Gastrocnemius medialis (tissue), 4 donors: ENCODE data around the gene HOXC13. TPM values are rescaled to one million over a fixed set of nuclear protein-coding genes. Genes with fewer than 3 reads are reported as not detected.

Experiments used
- ATAC-seq, 2 donors: fragments of 150-250 bp; one replicate each; pipeline ENCODE4 v1.9.1; 2016
- DNase-seq, 2 donors: peaks; one replicate each; pipeline ENCODE4 v3.0.0-alpha.2; 2019
- H3K27ac ChIP-seq, 4 donors: fragments of 200-600 bp; sonication (generic); 1 replicate in 1 of 4; 2 replicates in 3 of 4; pipeline ENCODE4 v1.5.1; 2016 to 2018; ENCODE audit warnings: mild to moderate bottlenecking in 2 of 4, moderate library complexity in 1 of 4
- H3K27me3 ChIP-seq, 3 donors: fragments of 200-600 bp; sonication (generic) in 2 of 3; 1 replicate in 1 of 3; 2 replicates in 2 of 3; pipeline versions ENCODE4 v1.5.1 to v1.6.0; 2016 to 2019; ENCODE audit warnings: mild to moderate bottlenecking in 1 of 3, moderate library complexity in 1 of 3
- H3K36me3 ChIP-seq, 2 donors: fragments of 200-600 bp; sonication (generic) in 1 of 2; one replicate each; pipeline ENCODE4 v1.5.1; 2017 to 2018
- H3K4me1 ChIP-seq, 2 donors: fragments of 200-600 bp; sonication (generic) in 1 of 2; one replicate each; pipeline ENCODE4 v1.5.1; 2016 to 2017; ENCODE audit warnings: mild to moderate bottlenecking in 2 of 2
- H3K4me3 ChIP-seq, 4 donors: fragments of 200-600 bp; sonication (generic) in 3 of 4; 1 replicate in 1 of 4; 2 replicates in 3 of 4; pipeline ENCODE4 v1.5.1; 2016 to 2019; ENCODE audit warnings: mild to moderate bottlenecking in 2 of 4
- H3K9me3 ChIP-seq, 3 donors: fragments of 200-600 bp; sonication (generic) in 2 of 3; 1 replicate in 1 of 3; 2 replicates in 2 of 3; pipeline ENCODE4 v1.5.1; 2016 to 2019
- CTCF ChIP-seq, 5 experiments: fragments of 450-650 bp in 3 of 5; fragments of 200-600 bp in 2 of 5; sonication (generic) in 2 of 5; IDR thresholded peaks in 4 of 5; conservative IDR thresholded peaks in 1 of 5; 1 replicate in 4 of 5; 2 replicates in 1 of 5; pipeline ENCODE4 v1.5.1; 2016 to 2019; ENCODE audit warnings: antibody characterized with exemption in 5 of 5, mild to moderate bottlenecking in 3 of 5, moderate library complexity in 3 of 5
- POLR2A ChIP-seq, 2 donors: fragments of 450-650 bp; IDR thresholded peaks; one replicate each; pipeline ENCODE4 v1.6.1; 2017; ENCODE audit warnings: antibody characterized with exemption in 2 of 2, mild to moderate bottlenecking in 2 of 2, moderate library complexity in 2 of 2
- in situ Hi-C, 4 donors: fragments of 200-750 bp; cut with MboI; loops; one replicate each; pipeline versions ENCODE4 v1.15.0 to v1.8.0; 2017; ENCODE audit warnings: low sequenced_read_pairs in 4 of 4
- intact Hi-C: fragments of 100-400 bp; cut with DNase I; formaldehyde crosslinking; loops from one replicate; pipeline ENCODE4 v1.15.1; 2023; ENCODE audit warnings: low total_unique reads
- microRNA counts, 2 donors: library from miRNA; unstranded; fragments of <30 nt; microRNA quantifications; one replicate each; lab custom pipeline; 2016
- microRNA-seq, 2 donors: library from miRNA; unstranded; fragments of <30 nt; microRNA quantifications; one replicate each; pipeline ENCODE4, GENCODE V29; 2016; ENCODE audit warnings: borderline replicate concordance in 2 of 2
- total RNA-seq, 4 donors: library from RNA; depleted of rRNA; stranded (reverse); fragments of >200 nt; gene quantifications; one replicate each; pipeline versions ENCODE4 v1.1.0 to v1.2.3, GENCODE V29; 2016

HOXC13 gene
- total RNA-seq, 4 donors from 2014 or later = 0.10 to 0.33 TPM; not detected in 2

GRCh38 chr12:53994264-53995001, 55.8 kb downstream of the HOXC13 start:
- no peaks in the 10 kb centered on the region for H3K27me3 ChIP-seq
- H3K9me3 ChIP-seq = no peaks in the 10 kb centered on the region
- intact Hi-C loops = loop anchor here (10.0 kb wide), 2 partner anchors 950 to 1730 kb away; partner anchors contain the start of genes CD63 and RDH5
- TF ChIP-seq POLR2A (IDR thresholded peaks at IDR 0.05) (no peak), CTCF (IDR thresholded peaks at IDR 0.05 in 4 of 5, conservative IDR thresholded peaks at IDR 0.05 in 1 of 5) (no peak)
- H3K4me1 ChIP-seq = peaks cover 43 to 54% of the 10 kb centered on the region in 2 donors
- H3K36me3 ChIP-seq = no peaks in the 10 kb centered on the region
- in situ Hi-C loops = loop anchor here in 3 of 4 donors (25.0 kb wide), 3 partner anchors 218 to 1718 kb away; partner anchors contain the start of genes GPR84 (in 2 of the 3), BLOC1S1 (in 1 of the 3), ITGA7 (in 1 of the 3) and RDH5 (in 1 of the 3)
- H3K4me3 ChIP-seq = peak overlapping the region; percentile 64 to 88 (median 80)
- H3K27ac ChIP-seq = peak overlapping the region; percentile 94 to 100 (median 98)
- ATAC-seq = peak; percentile 20 to 26
- DNase-seq = peak in 1 of 2 donors; percentile 53

- Histone ChIP-seq H3K27ac (peak overlapping the region; percentile 94 to 100 (median 98)), H3K4me1 (peaks cover 37 to 49% of the 10 kb centered on the region in 2 donors), H3K36me3 (no peaks in the 10 kb centered on the region), H3K27me3 (peaks cover 0 to 2% (median 0%) of the 10 kb centered on the region in 3 donors), H3K4me3 (peak overlapping the region; percentile 64 to 88 (median 80)), H3K9me3 (no peaks in the 10 kb centered on the region)
- DNase-seq = no peak
- TF ChIP-seq POLR2A (IDR thresholded peaks at IDR 0.05) = no peak
- no peak for TF ChIP-seq CTCF (IDR thresholded peaks at IDR 0.05 in 4 of 5, conservative IDR thresholded peaks at IDR 0.05 in 1 of 5)
- peak; percentile 2 to 3 for ATAC-seq
- intact Hi-C loops (loop anchor here (10.0 kb wide), 2 partner anchors 950 to 1730 kb away; partner anchors contain the start of genes CD63 and RDH5), in situ Hi-C loops (loop anchor here in 3 of 4 donors (25.0 kb wide), 3 partner anchors 217 to 1717 kb away; partner anchors contain the start of genes GPR84 (in 2 of the 3), BLOC1S1 (in 1 of the 3), ITGA7 (in 1 of the 3) and RDH5 (in 1 of the 3))
Observed at GRCh38 chr12:53995002-53995377, 56.4 kb downstream of the HOXC13 start.

GRCh38 chr12:53995378-53996239, 57.0 kb downstream of the HOXC13 start:
- in situ Hi-C loops (loop anchor here in 3 of 4 donors (25.0 kb wide), 3 partner anchors 217 to 1717 kb away; partner anchors contain the start of genes GPR84 (in 2 of the 3), BLOC1S1 (in 1 of the 3), ITGA7 (in 1 of the 3) and RDH5 (in 1 of the 3)), intact Hi-C loops (loop anchor here (10.0 kb wide), 2 partner anchors 951 to 1729 kb away; partner anchors contain the start of genes CD63 and RDH5)
- H3K4me1 ChIP-seq = peaks cover 32 to 43% of the 10 kb centered on the region in 2 donors

More at GRCh38 chr12:53995378-53996239, 57.0 kb downstream of the HOXC13 start:
- Histone ChIP-seq H3K4me3 (peak overlapping the region; percentile 64 to 88 (median 80)), H3K27me3 (peaks cover 0 to 2% (median 0%) of the 10 kb centered on the region in 3 donors), H3K9me3 (no peaks in the 10 kb centered on the region), H3K36me3 (no peaks in the 10 kb centered on the region), H3K27ac (peak overlapping the region; percentile 94 to 100 (median 98))
- TF ChIP-seq POLR2A (IDR thresholded peaks at IDR 0.05) (peak; percentile 97 to 98), CTCF (IDR thresholded peaks at IDR 0.05 in 4 of 5, conservative IDR thresholded peaks at IDR 0.05 in 1 of 5) (no peak)
- DNase-seq (peak; percentile 86 to 95), ATAC-seq (peak; percentile 35 to 55)

MicroRNA genes within 50 kb of the gene (microRNA counts, 767-probe panel; counts per million panel counts)
- 9,848 to 10,087 counts per million in 2 donors for microRNA hsa-miR-196a-5p (lab: Ali Mortazavi, UCI)

Small RNA genes within 50 kb of the gene (microRNA-seq; reads per million reads assigned to microRNA genes)
- gene MIR196A2 = 2,630 to 3,757 reads per million in 2 donors

Other genes with a start within 250 kb of the HOXC13 start
- 100 to 1,000 TPM; 158 to 385 (median 239) TPM for gene CALCOCO1, start 211.4 kb upstream of the HOXC13 start, total RNA-seq
- gene CISTR, start 186.9 kb upstream of the HOXC13 start, total RNA-seq = not detected
- gene HOXC12, start 16.1 kb downstream of the HOXC13 start, total RNA-seq = not detected
- 1 to 10 TPM in 1 of 4 donors, under 1 TPM in 3; 0.24 to 1.1 (median 0.44) TPM for gene HOXC11, start 34.3 kb downstream of the HOXC13 start, total RNA-seq
- gene HOTAIR, start 36.1 kb downstream of the HOXC13 start, total RNA-seq = under 1 TPM in 3 of 4 donors, not detected in 1; 0.35 to 0.83 (median 0.56) TPM
- gene HOXC10, start 46.3 kb downstream of the HOXC13 start, total RNA-seq = 10 to 100 TPM; 23.9 to 48.3 (median 40.3) TPM
- 10 to 100 TPM; 13.6 to 37.7 (median 26.3) TPM for gene HOXC9, start 61.3 kb downstream of the HOXC13 start, total RNA-seq
- gene HOXC8, start 70.2 kb downstream of the HOXC13 start, total RNA-seq = 1 to 10 TPM; 3.3 to 4.9 (median 3.8) TPM
- gene HOXC6, start 89.6 kb downstream of the HOXC13 start, total RNA-seq = 1 to 10 TPM; 1.0 to 4.7 (median 3.8) TPM
- gene HOXC5, start 94.2 kb downstream of the HOXC13 start, total RNA-seq = 1 to 10 TPM in 1 of 4 donors, under 1 TPM in 1, not detected in 2; 0.36 to 1.4 TPM
- gene HOXC4, start 115.0 kb downstream of the HOXC13 start, total RNA-seq = 1 to 10 TPM in 1 of 4 donors, under 1 TPM in 3; 0.51 to 2.0 (median 0.71) TPM